ENCODE measurements around the gene EN1. TPM values are rescaled to one million over a fixed set of nuclear protein-coding genes. Genes with fewer than 3 reads are reported as not detected.
A peak's percentile ranks its signal among the peaks of the same experiment; 100 is the strongest.

EN1 gene
- total RNA-seq, 4 donors from 2014 or later, result not detected

- Histone ChIP-seq H3K4me3 (no peak overlapping the region), H3K9me3 (no peaks in the 10 kb centered on the region), H3K36me3 (no peaks in the 10 kb centered on the region), H3K27me3 (peaks cover 0 to 63% (median 1%) of the 10 kb centered on the region in 4 donors), H3K4me1 (no peaks in the 10 kb centered on the region), H3K27ac (no peak overlapping the region)
- DNase-seq, result no peak
- no peak for TF ChIP-seq POLR2A (IDR thresholded peaks at IDR 0.05)
- TF ChIP-seq CTCF (IDR thresholded peaks at IDR 0.05), result peak in 5 of 6 experiments; percentile 34 to 58 (median 42)
- WGBS, 2 donors, result 0 to 3% methylated on average over 3 of the region's 3 CpGs
- intact Hi-C loops (cut with DNase I), result loop anchor here (5.0 kb wide), 1 partner anchor 818 kb away; no protein-coding TSS in a partner anchor
Measured at GRCh38 chr2:118865106-118865505, 17.7 kb upstream of the EN1 start.

- no peak overlapping the region for H3K27ac ChIP-seq
- H3K27me3 ChIP-seq, result peaks cover 4 to 65% (median 7%) of the 10 kb centered on the region in 4 donors
- intact Hi-C loops (cut with DNase I), result loop anchor here (5.0 kb wide), 1 partner anchor 637 kb away; no protein-coding TSS in a partner anchor
- no peak overlapping the region for H3K4me3 ChIP-seq
- no peak for DNase-seq
- H3K9me3 ChIP-seq, result no peaks in the 10 kb centered on the region
- H3K36me3 ChIP-seq, result no peaks in the 10 kb centered on the region
- no peak for TF ChIP-seq CTCF (IDR thresholded peaks at IDR 0.05)
- no peak for TF ChIP-seq POLR2A (IDR thresholded peaks at IDR 0.05)
- 75 to 90% methylated on average over 7 to 11 of the region's 13 CpGs for WGBS, 2 donors
- H3K4me1 ChIP-seq, result no peaks in the 10 kb centered on the region
Measured at GRCh38 chr2:118864207-118864606, 16.8 kb upstream of the EN1 start.

GRCh38 chr2:118861731-118862130 lies 14.3 kb upstream of the EN1 start:
- Histone ChIP-seq H3K27ac (no peak overlapping the region), H3K9me3 (no peaks in the 10 kb centered on the region), H3K4me1 (peaks cover 0 to 19% (median 0%) of the 10 kb centered on the region in 3 donors), H3K4me3 (no peak overlapping the region), H3K36me3 (no peaks in the 10 kb centered on the region), H3K27me3 (peaks cover 27 to 90% (median 29%) of the 10 kb centered on the region in 4 donors)
- 25 to 37% methylated on average over 1 of the region's 1 CpG for WGBS, 2 donors
- DNase-seq, result no peak
- TF ChIP-seq POLR2A (IDR thresholded peaks at IDR 0.05) (no peak), CTCF (IDR thresholded peaks at IDR 0.05) (no peak)
- intact Hi-C loops (cut with DNase I), result loop anchor here (5.0 kb wide), 1 partner anchor 634 kb away; no protein-coding TSS in a partner anchor

GRCh38 chr2:118861242-118861641 lies 13.8 kb upstream of the EN1 start:
- 64 to 67% methylated on average over 1 to 5 of the region's 7 CpGs for WGBS, 2 donors
- Histone ChIP-seq H3K9me3 (no peaks in the 10 kb centered on the region), H3K27me3 (peaks cover 28 to 94% (median 34%) of the 10 kb centered on the region in 4 donors), H3K4me1 (peaks cover under 1 to 24% (median 2%) of the 10 kb centered on the region in 3 donors), H3K36me3 (no peaks in the 10 kb centered on the region), H3K4me3 (no peak overlapping the region), H3K27ac (no peak overlapping the region)
- TF ChIP-seq POLR2A (IDR thresholded peaks at IDR 0.05), result no peak
- no peak for TF ChIP-seq CTCF (IDR thresholded peaks at IDR 0.05)
- intact Hi-C loops (cut with DNase I), result loop anchor here (5.0 kb wide), 1 partner anchor 634 kb away; no protein-coding TSS in a partner anchor
- DNase-seq, result no peak

GRCh38 chr2:118860506-118860905 lies 13.1 kb upstream of the EN1 start:
- Histone ChIP-seq H3K9me3 (no peaks in the 10 kb centered on the region), H3K4me3 (no peak overlapping the region), H3K4me1 (peaks cover 8 to 31% (median 9%) of the 10 kb centered on the region in 3 donors), H3K27ac (no peak overlapping the region), H3K36me3 (no peaks in the 10 kb centered on the region), H3K27me3 (peaks cover 32 to 100% (median 39%) of the 10 kb centered on the region in 4 donors)
- intact Hi-C loops (cut with DNase I), result loop anchor here (5.0 kb wide), 1 partner anchor 633 kb away; no protein-coding TSS in a partner anchor
- TF ChIP-seq POLR2A (IDR thresholded peaks at IDR 0.05) (no peak), CTCF (IDR thresholded peaks at IDR 0.05) (no peak)
- 19 to 29% methylated on average over 5 of the region's 5 CpGs for WGBS, 2 donors
- DNase-seq, result no peak

Measured in esophagus squamous epithelium (tissue), 5 donors.